Transverse colon (tissue), 4 donors: ENCODE results near the gene SELENOK. TPM values are rescaled to one million over a fixed set of nuclear protein-coding genes. Genes with fewer than 3 reads are reported as not detected.

Experiments used
- DNase-seq: peaks from one replicate; pipeline ENCODE4 v3.0.0-alpha.2; 2019
- H3K27ac ChIP-seq, 4 donors: fragments of 200-600 bp; sonication (generic); 2 replicates each; pipeline ENCODE4 v1.5.1; 2016 to 2018; ENCODE audit warnings: inconsistent platforms in 4 of 4
- H3K27me3 ChIP-seq: fragments of 200-600 bp; sonication (generic); 2 replicates; pipeline ENCODE4 v1.5.1; 2017; ENCODE audit warnings: inconsistent platforms
- H3K36me3 ChIP-seq, 4 donors: fragments of 200-600 bp; sonication (generic); 2 replicates each; pipeline ENCODE4 v1.5.1; 2017 to 2019; ENCODE audit warnings: inconsistent platforms in 4 of 4
- H3K4me1 ChIP-seq, 4 donors: fragments of 200-600 bp; sonication (generic); 2 replicates each; pipeline ENCODE4 v1.5.1; 2017 to 2020; ENCODE audit warnings: inconsistent platforms in 4 of 4
- H3K4me3 ChIP-seq, 4 donors: fragments of 200-600 bp; sonication (generic); 1 replicate in 1 of 4; 2 replicates in 3 of 4; pipeline versions ENCODE4 v1.5.1 to v1.6.1; 2017 to 2019; ENCODE audit warnings: inconsistent platforms in 4 of 4
- H3K9me3 ChIP-seq, 2 donors: fragments of 200-600 bp; sonication (generic); 2 replicates each; pipeline ENCODE4 v1.5.1; 2017 to 2019; ENCODE audit warnings: inconsistent platforms in 2 of 2
- CTCF ChIP-seq, 5 experiments: fragments of 200-600 bp in 3 of 5; fragments of 450-650 bp in 2 of 5; sonication (generic) in 3 of 5; IDR thresholded peaks; 1 replicate in 2 of 5; 2 replicates in 3 of 5; pipeline ENCODE4 v1.5.1; 2016 to 2017; ENCODE audit warnings: antibody characterized with exemption in 5 of 5, inconsistent platforms in 3 of 5, mild to moderate bottlenecking in 2 of 5, moderate library complexity in 1 of 5
- EP300 ChIP-seq: sonication (generic); formaldehyde crosslinking; IDR thresholded peaks from one replicate; pipeline ENCODE4 v1.6.1; 2017; ENCODE audit warnings: antibody characterized with exemption, low read depth
- POLR2A ChIP-seq: fragments of 450-650 bp; IDR thresholded peaks from one replicate; pipeline ENCODE4 v1.6.1; 2016; ENCODE audit warnings: antibody characterized with exemption, mild to moderate bottlenecking, moderate library complexity
- POLR2AphosphoS5 ChIP-seq, 3 donors: sonication (generic); formaldehyde crosslinking; IDR thresholded peaks; one replicate each; pipeline ENCODE4 v1.6.1; 2016; ENCODE audit warnings: antibody characterized with exemption in 3 of 3
- WGBS, 2 donors: methylation state at CpG; one replicate each; pipeline ENCODE4 v1.1.5; 2018; ENCODE audit warnings: low coverage in 1 of 2; 5-methylcytosine and 5-hydroxymethylcytosine counted together
- in situ Hi-C, 4 donors: fragments of 200-750 bp; cut with MboI; loops; one replicate each; pipeline versions ENCODE4 v1.15.0 to v1.15.1; 2017; ENCODE audit warnings: low sequenced_read_pairs in 3 of 4, low pct_ligation_motif_present in 1 of 4, low pct_unique_long_range_greater_than_20kb in 1 of 4
- intact Hi-C: fragments of 100-400 bp; cut with DNase I; formaldehyde crosslinking; loops from one replicate; pipeline ENCODE4 v1.15.1; 2023; ENCODE audit warnings: low total_unique reads
- total RNA-seq, 4 donors: library from RNA; depleted of rRNA; stranded (reverse); fragments of >200 nt; gene quantifications; one replicate each; pipeline ENCODE4 v1.1.0, GENCODE V29; 2016

SELENOK gene
- total RNA-seq, 4 donors from 2014 or later: 14.6 to 77.4 (median 35.6) TPM

GRCh38 chr3:53841296-53841695 is 50.4 kb downstream of the SELENOK start:
- intact Hi-C loops: no loop called here
- H3K36me3 ChIP-seq: no peaks in the 10 kb centered on the region
- no peak overlapping the region for H3K4me3 ChIP-seq
- DNase-seq: peak; percentile 57
- peak overlapping the region; percentile 8 to 91 (median 86) for H3K27ac ChIP-seq
- WGBS, 2 donors: 61% methylated on average over 5 of the region's 5 CpGs; no CpG with 5 or more reads in 1 of the 2 donors
- H3K9me3 ChIP-seq: no peaks in the 10 kb centered on the region
- in situ Hi-C loops: no loop called here
- peak in 2 of 5 experiments; percentile 8 to 18 for TF ChIP-seq CTCF (IDR thresholded peaks at IDR 0.05)
- TF ChIP-seq EP300: no peak
- peaks cover 4 to 41% (median 37%) of the 10 kb centered on the region in 4 donors for H3K4me1 ChIP-seq
- peaks cover 12% of the 10 kb centered on the region for H3K27me3 ChIP-seq

- no peak for DNase-seq
- no peaks in the 10 kb centered on the region for H3K36me3 ChIP-seq
- TF ChIP-seq EP300: no peak
- TF ChIP-seq CTCF (IDR thresholded peaks at IDR 0.05): no peak
- TF ChIP-seq POLR2A: no peak
- no peak for TF ChIP-seq POLR2AphosphoS5 (IDR thresholded peaks at IDR 0.05)
- WGBS, 2 donors: 75% methylated on average over 10 of the region's 10 CpGs; no CpG with 5 or more reads in 1 of the 2 donors
- in situ Hi-C loops (no loop called here), intact Hi-C loops (no loop called here)
- no peak overlapping the region for H3K27ac ChIP-seq
- H3K4me1 ChIP-seq: peaks cover 0 to 15% (median 12%) of the 10 kb centered on the region in 4 donors
- H3K27me3 ChIP-seq: no peaks in the 10 kb centered on the region
- H3K4me3 ChIP-seq: no peak overlapping the region
- H3K9me3 ChIP-seq: no peaks in the 10 kb centered on the region
These were observed 54.3 kb downstream of the SELENOK start for GRCh38 chr3:53837331-53837730.

GRCh38 chr3:53836084-53836872 is 55.4 kb downstream of the SELENOK start:
- H3K4me1 ChIP-seq: peaks cover 0 to 6% (median 3%) of the 10 kb centered on the region in 4 donors
- H3K27ac ChIP-seq: no peak overlapping the region
- in situ Hi-C loops: no loop called here
- no peak overlapping the region for H3K4me3 ChIP-seq
- no peak for DNase-seq
- intact Hi-C loops: no loop called here
- no peaks in the 10 kb centered on the region for H3K27me3 ChIP-seq
- 89% methylated on average over 9 of the region's 9 CpGs; no CpG with 5 or more reads in 1 of the 2 donors for WGBS, 2 donors
- no peaks in the 10 kb centered on the region for H3K36me3 ChIP-seq
- no peaks in the 10 kb centered on the region for H3K9me3 ChIP-seq
- TF ChIP-seq EP300 (no peak), CTCF (IDR thresholded peaks at IDR 0.05) (no peak), POLR2A (no peak), POLR2AphosphoS5 (IDR thresholded peaks at IDR 0.05) (no peak)

DNA sequence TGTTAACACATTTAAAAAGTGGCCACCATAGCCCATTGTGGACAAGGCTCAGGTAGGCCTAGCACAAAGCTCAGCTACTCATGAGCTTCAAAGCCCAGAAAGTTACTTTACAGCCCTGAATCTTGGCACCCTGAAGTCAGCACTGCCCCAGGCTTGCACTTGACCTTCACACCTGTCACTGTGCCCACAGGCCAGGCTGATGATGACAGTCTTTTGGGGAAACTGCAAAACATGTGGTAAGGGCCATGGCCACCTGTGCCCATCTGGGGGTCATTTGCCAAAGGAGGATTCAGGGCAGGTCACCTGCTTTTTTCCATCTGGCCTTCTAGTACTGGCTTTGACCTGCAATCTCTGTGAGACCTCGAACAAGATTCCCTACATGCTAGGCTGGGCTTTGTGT is 56.4 kb downstream of the SELENOK start:
- Histone ChIP-seq H3K27ac (no peak overlapping the region), H3K4me1 (no peaks in the 10 kb centered on the region), H3K9me3 (no peaks in the 10 kb centered on the region), H3K4me3 (no peak overlapping the region), H3K27me3 (no peaks in the 10 kb centered on the region), H3K36me3 (no peaks in the 10 kb centered on the region)
- WGBS, 2 donors: 84% methylated on average over 1 of the region's 1 CpG; no CpG with 5 or more reads in 1 of the 2 donors
- TF ChIP-seq EP300 (no peak), CTCF (IDR thresholded peaks at IDR 0.05) (no peak), POLR2A (no peak), POLR2AphosphoS5 (IDR thresholded peaks at IDR 0.05) (no peak)
- no peak for DNase-seq
- intact Hi-C loops: no loop called here
- in situ Hi-C loops: no loop called here
